Measurements from ENCODE around the gene CLEC4F.

DNA sequence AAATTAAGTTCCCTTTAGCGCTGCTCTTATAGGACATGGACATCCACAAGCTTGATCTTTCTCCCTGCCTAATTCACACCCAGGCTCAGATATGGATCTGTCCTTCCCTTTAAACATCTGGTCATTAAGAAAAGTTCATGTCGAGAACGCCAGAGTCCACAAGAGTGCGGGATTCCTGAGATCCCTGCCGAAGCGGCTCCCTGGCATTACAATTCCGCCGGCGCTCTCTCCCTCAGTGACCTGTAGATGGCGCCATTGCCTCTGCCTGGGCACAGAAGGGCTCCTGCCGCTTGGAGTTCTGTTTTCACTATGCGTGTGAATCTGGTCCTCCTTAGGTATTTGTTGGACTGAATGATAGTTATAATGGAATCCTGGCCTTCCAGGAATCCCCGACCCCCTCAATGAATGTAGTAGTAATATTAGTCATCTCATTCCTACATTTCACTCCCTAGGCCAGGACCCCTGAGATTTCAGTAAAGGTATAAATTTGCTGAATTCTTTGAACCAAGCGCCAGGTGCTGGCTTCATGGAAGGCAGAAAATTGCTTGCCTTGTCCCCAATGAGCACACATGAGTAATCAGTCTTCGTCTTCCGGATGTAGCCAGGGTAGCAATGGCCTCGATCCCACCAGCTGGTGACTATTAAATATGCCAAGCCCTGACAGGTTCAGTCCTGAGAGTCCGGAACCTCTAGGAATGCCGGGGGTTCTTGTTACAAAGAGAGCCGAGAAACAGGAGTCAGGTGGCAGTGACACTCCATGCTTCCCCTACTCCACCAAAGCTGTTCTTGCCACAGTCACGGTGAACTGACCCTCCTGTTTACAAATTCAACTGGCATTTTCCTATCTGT lies 41.6 kb upstream of the CLEC4F start:
- TF ChIP-seq EZH2 (IDR thresholded peaks at IDR 0.05) (no peak), POLR2AphosphoS5 (IDR thresholded peaks at IDR 0.05; ENCODE audit: borderline replicate concordance, low read depth, low read length) (no peak)

Measured in SK-N-MC (cell line).